ENCODE measurements around the gene WWOX.

- TF ChIP-seq EP300 (IDR thresholded peaks at IDR 0.05; ENCODE audit: borderline replicate concordance in 1 of 2, low read depth in 2 of 2, low read length in 2 of 2) (no peak), POLR2AphosphoS5 (IDR thresholded peaks at IDR 0.05; ENCODE audit: low read depth, low read length) (no peak), MAFK (IDR thresholded peaks at IDR 0.05; ENCODE audit: low read depth, low read length) (no peak)
Observed at GRCh38 chr16:79204486-79204885, 1105.0 kb downstream of the WWOX start.

All from H1 (cell line).